ENCODE measurements around the gene IL22RA1. TPM values are rescaled to one million over a fixed set of nuclear protein-coding genes. Genes with fewer than 3 reads are reported as not detected.

IL22RA1 gene
- polyA plus RNA-seq, 1 donor from 2014 or later, result not detected

- H2AFZ ChIP-seq (ENCODE audit: low read depth, low read length), result no peak overlapping the region
- H3K27me3 ChIP-seq (ENCODE audit: insufficient read depth, low read depth, low read length), result peaks cover 26% of the 10 kb centered on the region
- no peak overlapping the region for H3K9ac ChIP-seq (ENCODE audit: low read length)
- no peaks in the 10 kb centered on the region for H3K79me2 ChIP-seq (replicated peaks; ENCODE audit: insufficient read depth, low read length)
- H4K20me1 ChIP-seq (ENCODE audit: insufficient read depth), result no peaks in the 10 kb centered on the region
- no peaks in the 10 kb centered on the region for H3K9me2 ChIP-seq (ENCODE audit: insufficient read depth, low read length)
- no peaks in the 10 kb centered on the region for H3K9me3 ChIP-seq (ENCODE audit: low read length)
- no peaks in the 10 kb centered on the region for H3K36me3 ChIP-seq (ENCODE audit: insufficient read depth, low read length)
- H3F3A ChIP-seq (ENCODE audit: insufficient read depth, low read length, poor library complexity, severe bottlenecking), result no peaks in the 10 kb centered on the region
- TF ChIP-seq, protein P1, sequence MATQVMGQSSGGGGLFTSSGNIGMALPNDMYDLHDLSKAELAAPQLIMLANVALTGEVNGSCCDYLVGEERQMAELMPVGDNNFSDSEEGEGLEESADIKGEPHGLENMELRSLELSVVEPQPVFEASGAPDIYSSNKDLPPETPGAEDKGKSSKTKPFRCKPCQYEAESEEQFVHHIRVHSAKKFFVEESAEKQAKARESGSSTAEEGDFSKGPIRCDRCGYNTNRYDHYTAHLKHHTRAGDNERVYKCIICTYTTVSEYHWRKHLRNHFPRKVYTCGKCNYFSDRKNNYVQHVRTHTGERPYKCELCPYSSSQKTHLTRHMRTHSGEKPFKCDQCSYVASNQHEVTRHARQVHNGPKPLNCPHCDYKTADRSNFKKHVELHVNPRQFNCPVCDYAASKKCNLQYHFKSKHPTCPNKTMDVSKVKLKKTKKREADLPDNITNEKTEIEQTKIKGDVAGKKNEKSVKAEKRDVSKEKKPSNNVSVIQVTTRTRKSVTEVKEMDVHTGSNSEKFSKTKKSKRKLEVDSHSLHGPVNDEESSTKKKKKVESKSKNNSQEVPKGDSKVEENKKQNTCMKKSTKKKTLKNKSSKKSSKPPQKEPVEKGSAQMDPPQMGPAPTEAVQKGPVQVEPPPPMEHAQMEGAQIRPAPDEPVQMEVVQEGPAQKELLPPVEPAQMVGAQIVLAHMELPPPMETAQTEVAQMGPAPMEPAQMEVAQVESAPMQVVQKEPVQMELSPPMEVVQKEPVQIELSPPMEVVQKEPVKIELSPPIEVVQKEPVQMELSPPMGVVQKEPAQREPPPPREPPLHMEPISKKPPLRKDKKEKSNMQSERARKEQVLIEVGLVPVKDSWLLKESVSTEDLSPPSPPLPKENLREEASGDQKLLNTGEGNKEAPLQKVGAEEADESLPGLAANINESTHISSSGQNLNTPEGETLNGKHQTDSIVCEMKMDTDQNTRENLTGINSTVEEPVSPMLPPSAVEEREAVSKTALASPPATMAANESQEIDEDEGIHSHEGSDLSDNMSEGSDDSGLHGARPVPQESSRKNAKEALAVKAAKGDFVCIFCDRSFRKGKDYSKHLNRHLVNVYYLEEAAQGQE (IDR thresholded peaks at IDR 0.05; ENCODE audit: borderline replicate concordance), result no peak
- TF ChIP-seq EP300 (conservative IDR thresholded peaks at IDR 0.05; ENCODE audit: poor library complexity, severe bottlenecking) (no peak), TAF1 (IDR thresholded peaks at IDR 0.05; ENCODE audit: low read depth) (no peak), RAD21 (conservative IDR thresholded peaks at IDR 0.05) (no peak), POLR2AphosphoS5 (IDR thresholded peaks at IDR 0.05) (no peak), EZH2 (IDR thresholded peaks at IDR 0.05; ENCODE audit: borderline replicate concordance, insufficient read depth, low read length, poor library complexity, severe bottlenecking) (no peak), SMC3 (conservative IDR thresholded peaks at IDR 0.05; ENCODE audit: poor library complexity) (no peak), MXI1 (conservative IDR thresholded peaks at IDR 0.05; ENCODE audit: poor library complexity, severe bottlenecking) (no peak)
- TF ChIP-seq, protein P2, sequence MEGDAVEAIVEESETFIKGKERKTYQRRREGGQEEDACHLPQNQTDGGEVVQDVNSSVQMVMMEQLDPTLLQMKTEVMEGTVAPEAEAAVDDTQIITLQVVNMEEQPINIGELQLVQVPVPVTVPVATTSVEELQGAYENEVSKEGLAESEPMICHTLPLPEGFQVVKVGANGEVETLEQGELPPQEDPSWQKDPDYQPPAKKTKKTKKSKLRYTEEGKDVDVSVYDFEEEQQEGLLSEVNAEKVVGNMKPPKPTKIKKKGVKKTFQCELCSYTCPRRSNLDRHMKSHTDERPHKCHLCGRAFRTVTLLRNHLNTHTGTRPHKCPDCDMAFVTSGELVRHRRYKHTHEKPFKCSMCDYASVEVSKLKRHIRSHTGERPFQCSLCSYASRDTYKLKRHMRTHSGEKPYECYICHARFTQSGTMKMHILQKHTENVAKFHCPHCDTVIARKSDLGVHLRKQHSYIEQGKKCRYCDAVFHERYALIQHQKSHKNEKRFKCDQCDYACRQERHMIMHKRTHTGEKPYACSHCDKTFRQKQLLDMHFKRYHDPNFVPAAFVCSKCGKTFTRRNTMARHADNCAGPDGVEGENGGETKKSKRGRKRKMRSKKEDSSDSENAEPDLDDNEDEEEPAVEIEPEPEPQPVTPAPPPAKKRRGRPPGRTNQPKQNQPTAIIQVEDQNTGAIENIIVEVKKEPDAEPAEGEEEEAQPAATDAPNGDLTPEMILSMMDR (IDR thresholded peaks at IDR 0.05; ENCODE audit: poor library complexity, severe bottlenecking), result no peak
- no peak overlapping the region for H3K27ac ChIP-seq (ENCODE audit: low read length)
- no peak overlapping the region for H3K4me2 ChIP-seq (ENCODE audit: low read length)
- no peak overlapping the region for H3K4me3 ChIP-seq (ENCODE audit: low read length)
These were observed 48.1 kb upstream of the IL22RA1 start for GRCh38 chr1:24190983-24191461.

GRCh38 chr1:24189528-24189927, 46.6 kb upstream of the IL22RA1 start:
- H3K9me2 ChIP-seq (ENCODE audit: insufficient read depth, low read length), result no peaks in the 10 kb centered on the region
- H3K27ac ChIP-seq (ENCODE audit: low read length), result no peak overlapping the region
- H3K9ac ChIP-seq (ENCODE audit: low read length), result no peak overlapping the region

More at GRCh38 chr1:24189528-24189927, 46.6 kb upstream of the IL22RA1 start:
- peaks cover 32% of the 10 kb centered on the region for H3K27me3 ChIP-seq (ENCODE audit: insufficient read depth, low read depth, low read length)
- H3F3A ChIP-seq (ENCODE audit: insufficient read depth, low read length, poor library complexity, severe bottlenecking), result no peaks in the 10 kb centered on the region
- H3K79me2 ChIP-seq (replicated peaks; ENCODE audit: insufficient read depth, low read length), result no peaks in the 10 kb centered on the region
- no peak overlapping the region for H3K4me3 ChIP-seq (ENCODE audit: low read length)
- no peaks in the 10 kb centered on the region for H4K20me1 ChIP-seq (ENCODE audit: insufficient read depth)
- TF ChIP-seq EZH2 (IDR thresholded peaks at IDR 0.05; ENCODE audit: borderline replicate concordance, insufficient read depth, low read length, poor library complexity, severe bottlenecking), result no peak
- TF ChIP-seq, protein P1 (IDR thresholded peaks at IDR 0.05; ENCODE audit: borderline replicate concordance), result no peak
- TF ChIP-seq SMC3 (conservative IDR thresholded peaks at IDR 0.05; ENCODE audit: poor library complexity), result no peak
- TF ChIP-seq RAD21 (conservative IDR thresholded peaks at IDR 0.05), result no peak
- TF ChIP-seq EP300 (conservative IDR thresholded peaks at IDR 0.05; ENCODE audit: poor library complexity, severe bottlenecking), result no peak
- no peak for TF ChIP-seq POLR2AphosphoS5 (IDR thresholded peaks at IDR 0.05)
- TF ChIP-seq, protein P2 (IDR thresholded peaks at IDR 0.05; ENCODE audit: poor library complexity, severe bottlenecking), result no peak
- no peak for TF ChIP-seq MXI1 (conservative IDR thresholded peaks at IDR 0.05; ENCODE audit: poor library complexity, severe bottlenecking)
- no peak for TF ChIP-seq TAF1 (IDR thresholded peaks at IDR 0.05; ENCODE audit: low read depth)
- H3K36me3 ChIP-seq (ENCODE audit: insufficient read depth, low read length), result no peaks in the 10 kb centered on the region
- no peak overlapping the region for H2AFZ ChIP-seq (ENCODE audit: low read depth, low read length)
- no peak overlapping the region for H3K4me2 ChIP-seq (ENCODE audit: low read length)
- no peaks in the 10 kb centered on the region for H3K9me3 ChIP-seq (ENCODE audit: low read length)
